OCI-LY3 (cell line): ENCODE measurements around the gene RASL11A.

ENCODE experiments used
- CTCF ChIP-seq: fragments of 200-600, 300-600 bp; sonication (generic); IDR thresholded peaks from 2 replicates; pipeline ENCODE4 v1.5.1; 2014; ENCODE audit warnings: antibody characterized with exemption, low read length, low read depth
- EZH2phosphoT487 ChIP-seq: fragments of 200-600 bp; shearing (Covaris generic); IDR thresholded peaks from 2 replicates; pipeline ENCODE4 v1.6.1; 2018; ENCODE audit warnings: antibody characterized with exemption, mixed run types, low read depth

- TF ChIP-seq CTCF, result no peak
- TF ChIP-seq EZH2phosphoT487, result no peak
Observed at GRCh38 chr13:27319404-27319803, 48.8 kb downstream of the RASL11A start.
